GM19240 (cell line): ENCODE results near the gene BOK.
"Not testable (repeated sequence)": the region's sequence is repeated elsewhere in the genome, so short reads cannot be mapped to it uniquely, and the experiment has no call there.

Source experiments
- DNase-seq: peaks from one replicate; pipeline ENCODE4 v3.0.0; 2011; ENCODE audit warnings: low spot score; ENCODE audit not compliant: insufficient read length

The BOK gene

GRCh38 chr2:241558532-241559322 lies at the start of gene BOK:
TSS of gene BOK (plus strand) at chr2:241558745. CDS start at chr2:241559484, 739 bp downstream.
- no peak for DNase-seq

- DNase-seq: no peak
These were observed 49.3 kb upstream of the BOK start for GRCh38 chr2:241509155-241509784.

- no peak for DNase-seq
These were observed 47.3 kb upstream of the BOK start for GRCh38 chr2:241511091-241511741.

- DNase-seq: no peak
These were observed 44.0 kb upstream of the BOK start for GRCh38 chr2:241514553-241514952.

- DNase-seq: peak; percentile 51
These were observed 43.4 kb upstream of the BOK start for GRCh38 chr2:241514986-241515737.

- no peak for DNase-seq
These were observed 42.0 kb upstream of the BOK start for GRCh38 chr2:241516520-241516965.

GRCh38 chr2:241517297-241517696 lies 41.2 kb upstream of the BOK start:
- no peak for DNase-seq

GRCh38 chr2:241519669-241520068 lies 38.9 kb upstream of the BOK start:
- no peak for DNase-seq

GRCh38 chr2:241522477-241522876 lies 36.1 kb upstream of the BOK start:
- no peak for DNase-seq

- not testable (repeated sequence) for DNase-seq
These were observed 32.4 kb upstream of the BOK start for GRCh38 chr2:241525818-241526780.

GRCh38 chr2:241530571-241530970 lies 28.0 kb upstream of the BOK start:
- no peak for DNase-seq

GRCh38 chr2:241531161-241531722 lies 27.3 kb upstream of the BOK start:
- no peak for DNase-seq

GRCh38 chr2:241532168-241532567 lies 26.4 kb upstream of the BOK start:
- no peak for DNase-seq

GRCh38 chr2:241532733-241533601 lies 25.6 kb upstream of the BOK start:
- DNase-seq: no peak

GRCh38 chr2:241534293-241534692 lies 24.3 kb upstream of the BOK start:
- no peak for DNase-seq

- no peak for DNase-seq
These were observed 23.7 kb upstream of the BOK start for GRCh38 chr2:241534701-241535375.

- no peak for DNase-seq
These were observed 22.5 kb upstream of the BOK start for GRCh38 chr2:241535871-241536655.
